Stimulated activated CD4-positive, alpha-beta T cell treated with anti-CD3 and anti-CD28 coated beads, Interleukin-15, amount 100 ng/mL, for 24 hours (primary cell): Measurements from ENCODE around the gene EDIL3.
"Not testable (repeated sequence)": the region's sequence is repeated elsewhere in the genome, so short reads cannot be mapped to it uniquely, and the experiment has no call there.

Experiments
- DNase-seq: peaks from one replicate; pipeline ENCODE4 v3.0.0-alpha.2; 2020

The EDIL3 gene

DNA sequence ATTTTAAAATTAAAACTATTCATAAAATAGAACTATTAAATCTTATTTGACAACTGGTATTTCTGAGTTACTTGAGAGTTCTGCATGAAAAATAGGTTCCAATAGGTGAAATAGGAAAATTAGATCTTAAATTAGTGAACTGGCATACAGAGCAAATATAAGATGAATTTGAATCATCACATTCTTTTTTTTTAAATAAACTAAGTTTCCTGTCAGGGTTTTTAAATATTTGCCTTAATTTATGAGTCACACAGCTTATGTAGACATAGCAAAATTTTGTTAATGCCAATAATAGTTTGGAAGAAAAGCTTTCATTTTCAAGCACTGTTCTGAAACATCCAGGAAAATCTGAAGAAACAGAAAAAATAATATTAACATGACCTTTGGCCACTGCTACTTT is 352.4 kb downstream of the EDIL3 start:
- no peak for DNase-seq

DNA sequence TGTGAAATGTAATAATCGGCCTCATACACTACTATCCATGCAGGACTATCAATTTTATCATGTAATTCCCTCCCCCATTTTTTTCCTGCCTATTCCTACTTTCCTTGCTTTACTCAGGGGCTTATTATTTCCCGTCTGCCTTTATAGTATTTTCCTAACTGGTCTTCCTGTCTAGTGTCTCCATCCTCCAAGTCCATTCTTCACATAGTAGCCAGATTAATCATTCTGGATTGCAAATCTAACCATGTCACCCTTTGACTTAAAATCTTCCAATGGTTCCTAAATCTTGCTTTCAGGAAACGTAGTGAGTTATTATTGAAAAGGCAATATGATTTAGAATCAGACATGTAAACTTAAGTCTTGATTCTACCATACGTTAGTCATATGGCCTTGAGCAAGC is 356.6 kb downstream of the EDIL3 start:
- DNase-seq: no peak

DNA sequence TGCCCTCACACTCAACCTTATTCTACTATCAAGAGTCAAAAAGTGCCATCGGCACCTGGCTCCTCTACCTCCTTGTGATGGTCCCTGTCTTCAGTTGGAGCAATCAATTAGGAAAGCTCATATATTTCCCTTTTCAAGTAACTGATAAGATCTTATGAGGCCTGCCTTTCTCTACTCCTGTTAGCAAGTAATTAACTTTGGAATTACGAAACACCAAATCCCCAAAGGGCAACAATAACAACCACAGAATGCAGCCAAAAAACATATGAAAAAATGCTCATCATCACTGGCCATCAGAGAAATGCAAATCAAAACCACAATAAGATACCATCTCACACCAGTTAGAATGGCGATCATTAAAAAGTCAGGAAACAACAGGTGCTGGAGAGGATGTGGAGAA is 366.2 kb downstream of the EDIL3 start:
- not testable (repeated sequence) for DNase-seq

DNA sequence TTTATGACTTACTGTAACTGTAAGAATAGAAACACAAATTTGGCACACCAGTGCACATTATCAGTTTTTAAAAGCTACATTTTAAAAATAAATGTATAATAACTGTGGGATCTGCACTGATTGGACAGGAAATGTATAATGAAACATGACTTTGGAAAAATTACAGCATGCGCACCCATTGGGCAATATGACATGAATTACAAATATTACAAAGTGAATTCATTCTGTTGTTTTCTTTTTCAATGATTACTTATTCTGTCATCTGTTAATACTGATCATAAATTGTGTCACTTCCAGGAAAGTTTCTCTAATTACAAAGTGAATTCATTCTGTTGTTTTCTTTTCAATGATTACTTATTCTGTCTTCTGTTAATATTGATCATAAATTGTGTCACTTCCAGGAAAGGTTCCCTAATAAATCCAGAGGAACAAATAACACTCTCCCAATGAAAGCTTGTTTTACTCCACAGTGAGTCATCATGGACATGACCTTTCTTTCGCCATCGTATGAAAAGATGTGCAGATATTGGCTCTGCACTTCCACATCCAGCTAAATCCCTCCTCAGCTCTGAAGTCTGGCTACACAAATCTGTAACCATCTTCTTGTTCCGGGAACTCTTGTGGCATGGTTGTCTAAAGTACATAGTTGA is 367.0 kb downstream of the EDIL3 start:
- no peak for DNase-seq

DNA sequence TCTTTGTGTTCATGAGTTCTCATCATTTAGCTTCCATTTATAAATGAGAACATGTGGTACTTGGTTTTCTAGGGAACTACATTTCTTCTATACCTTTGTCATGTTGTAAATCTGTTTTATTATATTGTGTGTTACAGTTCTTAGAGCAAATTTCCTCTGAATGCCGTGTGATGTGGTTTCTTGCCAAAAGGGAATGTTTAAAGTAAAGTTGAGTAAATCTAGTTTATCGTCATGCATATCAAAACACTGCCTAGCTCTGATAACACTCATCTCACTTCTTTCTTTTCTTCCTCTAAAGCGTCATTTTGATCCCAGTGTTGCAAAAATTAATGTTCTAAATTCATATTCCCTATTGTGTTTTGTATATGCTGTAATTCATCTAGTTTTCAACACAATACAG is 368.6 kb downstream of the EDIL3 start:
- no peak for DNase-seq

DNA sequence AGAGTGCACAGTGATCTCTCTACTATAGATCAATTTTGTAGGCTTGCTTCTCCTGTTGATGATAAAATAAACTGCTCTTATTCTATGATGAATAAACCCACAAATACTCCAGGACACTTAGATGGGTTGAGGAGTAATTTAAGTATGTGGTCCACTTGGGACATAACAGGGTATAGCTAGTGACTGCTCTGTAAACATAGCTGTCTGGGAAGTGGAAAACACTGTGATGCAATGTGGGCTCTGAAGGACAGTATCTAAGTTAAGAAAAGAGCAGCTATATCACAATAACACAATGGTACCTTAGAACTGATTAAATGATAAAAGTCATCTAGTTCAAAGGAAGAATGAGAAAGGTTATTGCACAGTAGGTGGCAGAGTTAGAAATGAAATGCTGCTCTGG is 369.7 kb downstream of the EDIL3 start:
- no peak for DNase-seq

DNA sequence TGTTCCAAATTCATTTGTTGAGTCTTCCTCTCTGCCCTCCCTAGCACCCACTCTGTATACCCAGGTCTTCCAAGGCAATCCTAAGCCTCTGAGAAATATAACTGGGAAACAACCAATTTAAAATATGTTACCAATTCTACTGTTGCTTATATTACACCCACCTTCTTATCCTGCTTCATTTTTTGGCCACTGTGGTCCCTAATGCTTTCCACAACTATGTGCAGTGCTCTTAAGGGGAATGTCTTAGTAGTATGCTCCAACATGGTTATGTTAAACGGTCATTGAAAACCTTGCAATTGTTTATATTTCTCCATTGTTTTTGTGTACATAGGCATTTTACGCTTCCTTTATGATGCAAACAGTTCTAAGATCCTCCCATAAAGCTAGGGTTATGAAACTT is 390.9 kb downstream of the EDIL3 start:
- no peak for DNase-seq

DNA sequence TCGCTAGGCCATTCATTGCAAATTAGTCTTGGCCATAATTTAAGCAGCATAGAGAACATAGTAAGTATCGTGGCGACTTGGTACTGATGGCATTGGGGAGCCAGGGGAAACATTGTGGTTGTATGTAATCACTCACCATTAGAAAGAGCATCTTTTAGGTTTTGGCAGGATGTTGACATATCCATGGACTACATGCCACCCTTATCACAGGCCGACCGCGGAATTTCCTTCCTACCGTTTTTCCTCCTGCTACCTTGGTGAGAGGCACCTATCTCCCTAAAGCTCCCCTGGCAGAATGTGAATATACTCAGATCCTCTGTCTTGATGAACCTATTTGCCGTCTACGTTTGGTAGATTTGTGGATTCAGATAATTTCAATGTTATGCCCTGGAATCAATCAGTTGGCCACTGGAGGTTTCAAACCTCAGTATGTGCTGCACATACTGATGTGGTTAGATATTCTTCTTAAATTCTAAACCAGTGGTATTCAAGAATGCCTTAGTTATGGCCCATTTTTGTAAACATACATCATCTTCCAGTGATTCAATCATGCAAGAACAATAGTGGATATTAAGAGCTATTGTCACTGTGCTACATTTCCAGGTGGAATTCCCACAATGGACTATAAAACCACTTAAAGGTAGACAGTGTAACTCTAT is 393.0 kb downstream of the EDIL3 start:
- DNase-seq: no peak

DNA sequence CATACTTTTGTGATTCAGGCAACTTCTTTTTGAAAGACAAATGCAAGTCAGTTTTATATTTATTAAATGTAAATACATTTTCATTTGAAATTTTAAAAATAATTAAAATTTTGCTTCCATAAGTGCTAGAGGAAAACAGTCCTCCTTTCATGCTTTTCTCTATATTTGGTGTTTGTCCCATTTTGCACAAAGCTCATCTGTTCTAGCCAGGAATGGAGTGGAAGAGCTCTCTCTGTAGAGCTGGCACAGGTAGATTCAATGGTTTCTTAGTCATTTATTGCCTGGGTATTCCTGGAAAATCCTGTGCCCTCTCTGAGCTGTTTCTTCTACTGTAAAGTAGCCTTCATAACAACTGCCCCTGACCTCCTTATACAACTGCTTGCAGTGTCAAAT is 396.4 kb downstream of the EDIL3 start:
- DNase-seq: no peak

DNA sequence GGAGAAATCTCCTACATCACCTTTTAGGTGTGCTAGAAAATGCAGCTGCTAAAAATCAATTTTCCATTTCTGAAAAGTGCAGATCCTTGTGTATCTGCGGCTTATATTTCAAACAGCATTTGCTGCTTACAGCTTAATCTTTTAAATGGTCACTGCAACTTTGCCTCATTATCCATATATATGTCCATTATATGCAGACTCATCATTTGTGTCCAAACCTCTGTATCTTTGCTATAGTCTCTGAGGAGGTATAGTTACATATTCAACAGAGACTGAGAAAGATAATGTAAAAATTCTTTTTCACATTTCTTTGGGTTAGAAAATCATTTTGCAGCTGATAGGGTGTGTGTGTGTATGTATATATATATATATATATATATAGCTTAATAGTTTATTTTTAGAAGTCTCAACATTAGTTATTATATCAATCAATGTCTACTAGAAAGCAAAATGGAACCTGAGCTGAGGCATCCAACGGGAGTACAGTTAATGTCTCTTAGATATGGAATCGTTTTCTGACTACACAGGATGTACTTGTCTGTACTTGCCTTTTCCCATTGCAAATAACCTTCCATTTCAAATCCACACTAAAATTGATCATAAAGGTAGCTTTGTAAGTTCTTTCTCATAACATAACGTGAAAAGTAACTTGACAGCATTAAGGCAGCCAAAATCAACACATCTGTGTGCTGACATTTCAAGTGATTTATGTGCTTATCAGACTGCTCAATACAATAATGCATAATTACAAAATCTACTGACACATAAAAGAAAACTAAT is 397.0 kb downstream of the EDIL3 start:
- no peak for DNase-seq

DNA sequence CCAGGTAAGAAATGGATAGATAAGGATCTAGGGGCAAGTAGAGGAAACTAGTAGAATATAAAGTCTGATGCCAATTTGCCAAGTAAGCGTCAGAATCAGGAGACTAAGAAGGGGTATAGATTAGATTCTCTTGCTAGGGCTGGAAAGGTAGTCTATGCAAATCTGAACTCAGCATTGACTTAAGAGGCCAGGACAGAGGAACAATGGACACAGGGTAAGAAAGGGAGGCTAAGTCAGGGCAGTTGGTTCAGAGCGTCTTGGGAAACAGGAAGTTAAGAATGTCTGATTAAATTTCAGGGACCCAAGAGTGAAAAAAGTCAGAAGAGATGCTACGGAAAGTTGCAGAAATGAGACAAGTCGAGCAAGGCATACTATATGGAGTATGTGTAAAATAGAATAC is 400.8 kb downstream of the EDIL3 start:
- DNase-seq: no peak

DNA sequence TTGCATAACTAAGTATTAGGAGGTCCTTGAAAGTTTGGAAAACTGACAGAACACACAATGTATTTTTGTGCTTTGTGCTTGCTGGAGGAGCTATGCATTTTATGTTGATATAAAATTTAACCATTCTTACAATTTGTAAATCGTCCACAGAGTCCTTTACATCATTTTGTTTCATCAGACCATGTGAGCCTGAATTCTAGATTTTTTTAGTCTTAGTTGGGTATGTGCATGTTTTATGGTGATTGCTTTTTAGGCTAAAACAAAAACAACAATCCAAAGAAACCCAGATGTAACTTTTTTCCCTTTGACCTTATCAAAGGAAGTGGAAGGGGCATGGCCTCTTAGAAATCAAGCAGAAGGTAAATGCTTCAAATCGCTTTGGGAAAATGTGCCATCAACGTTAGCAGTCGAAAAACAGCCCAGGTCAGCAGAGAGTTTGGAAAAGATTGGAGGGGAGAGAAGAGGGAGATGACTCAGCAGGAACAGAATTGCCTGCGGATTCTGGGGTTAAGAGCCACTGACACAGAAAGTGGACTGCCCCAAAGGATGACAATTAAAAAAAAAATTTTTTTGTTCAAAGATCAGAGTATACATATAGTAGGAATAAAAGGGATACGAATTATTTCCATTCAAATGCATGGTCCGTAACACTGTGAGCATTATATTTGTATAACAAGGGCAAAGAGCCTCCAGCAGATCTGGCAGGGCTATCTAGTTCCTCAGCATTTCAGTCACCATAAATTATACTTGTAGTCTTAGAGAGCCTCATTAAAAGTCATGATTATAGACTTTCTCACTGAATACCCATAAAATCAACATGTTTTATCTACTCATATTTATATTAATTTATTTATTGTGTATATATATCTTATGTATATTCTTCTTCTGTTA is 410.5 kb downstream of the EDIL3 start:
- no peak for DNase-seq

DNA sequence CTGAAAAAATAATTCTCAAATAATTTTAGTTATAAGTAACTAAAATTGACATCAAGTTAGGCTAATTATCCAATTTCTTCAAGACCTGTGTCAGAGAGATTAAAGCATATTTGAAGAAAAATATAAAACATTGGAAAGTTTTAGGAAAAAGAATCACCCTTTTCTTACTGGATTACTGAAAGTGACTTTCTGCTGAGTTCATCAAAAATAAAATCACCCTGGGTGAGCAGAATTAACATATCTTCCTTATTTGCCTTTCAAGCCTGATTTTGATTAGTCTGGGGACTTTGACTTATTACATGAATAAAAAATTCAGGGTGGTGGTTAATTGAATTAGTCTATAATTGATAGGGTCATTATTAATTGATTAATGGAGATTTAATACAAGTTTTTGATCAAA is 411.8 kb downstream of the EDIL3 start:
- DNase-seq: no peak

DNA sequence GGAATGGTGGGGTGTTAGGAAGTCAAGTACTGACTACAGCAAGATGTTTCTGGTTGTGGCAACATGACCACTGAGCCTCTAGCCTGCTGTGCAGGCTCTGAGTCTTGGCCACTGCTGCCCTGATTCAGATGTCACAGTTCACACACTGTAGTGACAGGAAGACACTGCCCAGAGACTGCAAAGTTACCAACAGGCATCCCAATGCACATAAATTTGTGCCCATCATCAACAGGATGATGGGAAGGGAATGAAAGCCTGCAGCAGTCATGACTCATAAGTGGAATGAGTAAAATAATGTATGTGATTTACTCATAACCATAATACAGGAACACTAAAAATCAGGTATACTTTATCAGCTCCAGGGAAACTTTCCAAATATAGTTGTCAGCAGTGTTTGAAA is 412.4 kb downstream of the EDIL3 start:
- no peak for DNase-seq

DNA sequence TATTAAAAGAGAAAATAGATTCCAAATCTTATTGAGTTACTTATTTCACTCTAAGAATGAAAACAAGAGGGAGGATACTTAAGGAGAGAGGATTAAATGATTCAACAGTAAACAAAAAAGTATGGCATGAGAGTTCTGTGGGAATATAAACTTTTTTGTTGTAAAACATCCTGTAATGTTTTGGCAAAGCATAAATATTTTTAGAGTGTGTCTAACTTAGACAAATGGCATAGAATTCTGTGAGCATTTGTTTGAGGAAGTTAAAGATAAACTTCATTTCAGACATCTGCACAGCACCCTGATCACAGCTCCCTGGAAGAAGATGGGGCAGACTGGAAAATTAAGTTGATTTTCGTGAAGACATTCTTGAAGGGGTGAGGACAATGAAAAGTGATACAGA is 417.3 kb downstream of the EDIL3 start:
- DNase-seq: no peak

DNA sequence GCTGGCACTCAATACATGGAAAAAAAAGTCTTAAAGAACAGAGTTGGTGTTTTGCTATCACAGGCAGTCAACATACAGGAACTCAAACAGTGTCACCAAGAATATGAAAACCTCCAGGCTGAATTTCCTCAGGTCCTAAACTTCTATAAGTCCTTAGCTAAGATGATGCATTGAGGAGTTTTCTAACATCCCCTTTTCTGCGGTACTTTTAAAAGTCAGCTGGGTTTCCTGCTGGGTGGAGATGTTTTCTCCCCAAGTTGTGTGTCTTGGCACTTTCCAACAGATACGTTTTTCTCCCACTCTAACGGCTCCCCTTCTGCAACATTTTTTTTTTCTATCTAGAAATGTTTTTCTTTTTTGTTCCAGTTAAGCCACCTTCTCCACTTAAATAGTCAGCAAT is 419.2 kb downstream of the EDIL3 start:
- no peak for DNase-seq

DNA sequence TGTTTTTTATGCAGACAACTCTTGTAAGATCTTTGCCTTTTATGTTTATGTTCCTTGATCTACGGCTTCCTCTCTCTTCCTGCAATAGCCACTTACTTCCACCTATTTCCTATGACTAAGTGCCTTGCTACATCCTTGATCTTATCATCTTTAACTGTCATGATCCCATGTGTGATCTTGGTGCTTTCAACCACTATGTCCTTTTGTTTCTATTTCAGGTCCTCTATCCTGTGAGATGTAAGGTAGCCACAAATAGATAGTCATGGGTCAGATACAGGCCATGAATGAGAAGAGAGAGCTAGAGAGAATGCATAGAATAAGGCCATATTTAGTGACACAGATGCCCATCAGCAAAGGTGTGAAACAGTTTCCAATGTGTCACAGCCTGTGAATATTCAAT is 420.4 kb downstream of the EDIL3 start:
- DNase-seq: no peak

DNA sequence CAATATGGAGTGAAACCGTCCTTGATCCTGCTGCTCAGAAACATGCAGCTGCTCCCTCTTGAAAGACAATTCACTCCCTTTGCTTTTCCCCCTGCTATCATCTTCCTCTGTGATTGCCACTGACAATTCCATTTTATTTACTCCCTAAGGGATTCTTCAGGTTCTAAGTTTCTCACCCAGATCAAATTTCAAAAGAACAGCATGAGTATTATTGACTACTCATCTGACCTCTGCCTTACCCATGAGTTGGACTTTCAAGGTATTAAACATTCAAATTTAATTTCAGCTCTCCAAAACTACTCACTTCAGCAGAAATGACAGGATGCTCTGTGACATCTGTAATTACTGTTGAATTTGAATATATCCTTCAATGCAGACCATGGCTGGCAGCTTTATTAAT is 427.5 kb downstream of the EDIL3 start:
- no peak for DNase-seq

DNA sequence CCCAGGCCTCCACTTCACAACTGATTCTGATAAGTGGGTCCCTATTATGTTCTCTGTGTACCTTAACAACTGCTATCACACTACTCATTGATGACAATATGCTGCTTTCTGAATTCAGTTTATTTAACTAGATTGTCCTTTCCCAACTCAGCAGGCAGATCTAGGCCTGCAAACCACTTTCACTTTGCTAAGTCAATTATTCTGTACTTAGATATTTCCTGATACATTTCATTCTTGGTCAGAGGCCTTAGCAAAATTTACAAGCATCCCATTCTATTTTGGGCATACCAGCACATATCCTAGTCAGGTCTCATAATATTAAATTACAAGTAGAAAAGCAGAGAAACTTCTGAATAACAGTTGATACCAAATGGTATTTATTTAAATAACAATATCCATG is 428.3 kb downstream of the EDIL3 start:
- DNase-seq: no peak

DNA sequence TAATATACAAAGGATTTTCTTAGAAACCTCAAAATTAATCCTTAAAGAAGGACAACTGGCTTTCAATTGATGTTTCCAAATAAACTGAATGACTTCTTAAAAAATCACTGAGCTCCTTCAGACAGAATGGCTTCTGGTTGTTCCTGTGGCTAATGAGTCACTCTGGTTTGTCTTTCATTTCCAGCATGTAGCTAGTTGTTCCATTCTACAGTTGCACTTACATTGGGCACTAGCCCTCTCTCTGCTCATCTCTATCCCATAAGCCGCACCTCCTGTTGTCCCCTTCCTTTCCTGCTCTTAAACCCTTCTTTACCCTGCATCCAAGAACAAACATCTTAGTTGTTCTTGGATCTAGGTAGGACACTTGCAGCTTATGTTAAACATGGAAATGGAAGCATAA is 428.8 kb downstream of the EDIL3 start:
- DNase-seq: no peak

DNA sequence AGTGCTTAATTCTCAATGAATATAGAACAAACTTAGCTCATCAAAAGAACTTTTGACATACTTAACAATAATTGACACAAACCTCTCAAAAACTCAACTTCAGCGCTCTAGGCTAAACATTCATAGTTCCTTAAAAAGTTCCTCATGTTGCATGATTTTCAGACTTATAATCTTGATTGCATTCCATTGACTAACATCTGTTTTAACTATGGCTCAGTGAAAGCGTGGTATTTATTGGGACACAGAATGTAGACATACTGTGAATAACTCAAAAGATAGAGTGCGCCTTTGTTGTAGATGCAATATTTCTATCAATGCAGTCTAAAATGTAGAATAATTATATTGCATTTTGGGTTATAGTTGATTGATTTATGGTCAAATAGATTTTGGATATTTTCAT is 436.9 kb downstream of the EDIL3 start:
- no peak for DNase-seq

DNA sequence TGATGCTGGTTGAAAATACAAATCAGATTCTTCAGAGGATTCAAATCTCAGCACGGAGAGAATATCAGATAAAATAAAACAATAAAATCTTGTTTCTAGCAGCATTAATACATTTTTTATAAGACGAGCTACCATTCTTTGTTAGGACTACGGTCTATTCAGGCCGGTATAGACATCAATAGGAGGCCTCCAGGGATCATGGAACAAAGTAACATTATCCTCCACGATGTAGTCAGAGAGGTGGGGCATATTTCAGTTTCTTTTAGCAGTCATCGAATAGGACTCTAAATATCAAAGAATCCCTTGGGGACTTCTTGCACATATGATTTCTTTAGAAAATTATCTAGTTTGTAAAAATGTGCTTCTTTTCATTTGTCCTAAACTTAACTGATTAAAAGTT is 438.2 kb downstream of the EDIL3 start:
- no peak for DNase-seq

DNA sequence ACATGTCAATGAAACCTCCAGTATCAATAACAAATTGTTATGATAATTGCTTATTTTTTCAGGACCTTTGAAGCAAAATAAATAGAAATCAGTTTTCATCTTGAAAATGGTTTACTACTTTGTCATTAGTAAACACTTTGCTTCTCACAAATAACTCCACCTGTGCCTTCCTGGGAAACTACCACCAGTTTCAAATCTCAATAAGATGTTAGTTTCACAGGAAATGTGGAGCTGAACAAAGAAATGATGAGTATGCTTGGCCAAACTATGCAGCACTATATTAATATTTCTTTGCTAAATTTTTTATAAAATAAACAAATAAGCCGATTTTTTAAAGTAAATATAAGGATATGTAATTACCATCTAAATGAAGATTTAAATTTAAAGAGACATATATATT is 442.5 kb downstream of the EDIL3 start:
- no peak for DNase-seq
